Subcutaneous adipose tissue (tissue), 4 donors: Measurements from ENCODE around the gene EFCAB9. TPM values are rescaled to one million over a fixed set of nuclear protein-coding genes. Genes with fewer than 3 reads are reported as not detected.

Source experiments
- CTCF ChIP-seq: fragments of 450-650 bp; IDR thresholded peaks from one replicate; pipeline ENCODE4 v1.5.1; 2016; ENCODE audit warnings: low read depth, mild to moderate bottlenecking, control low read depth, antibody characterized with exemption, moderate library complexity
- total RNA-seq, 4 donors: library from RNA; depleted of rRNA; stranded (reverse); fragments of >200 nt; gene quantifications; one replicate each; pipeline ENCODE4 v1.1.0, GENCODE V29; 2016

Gene EFCAB9
- total RNA-seq, 4 donors from 2014 or later: not detected

DNA sequence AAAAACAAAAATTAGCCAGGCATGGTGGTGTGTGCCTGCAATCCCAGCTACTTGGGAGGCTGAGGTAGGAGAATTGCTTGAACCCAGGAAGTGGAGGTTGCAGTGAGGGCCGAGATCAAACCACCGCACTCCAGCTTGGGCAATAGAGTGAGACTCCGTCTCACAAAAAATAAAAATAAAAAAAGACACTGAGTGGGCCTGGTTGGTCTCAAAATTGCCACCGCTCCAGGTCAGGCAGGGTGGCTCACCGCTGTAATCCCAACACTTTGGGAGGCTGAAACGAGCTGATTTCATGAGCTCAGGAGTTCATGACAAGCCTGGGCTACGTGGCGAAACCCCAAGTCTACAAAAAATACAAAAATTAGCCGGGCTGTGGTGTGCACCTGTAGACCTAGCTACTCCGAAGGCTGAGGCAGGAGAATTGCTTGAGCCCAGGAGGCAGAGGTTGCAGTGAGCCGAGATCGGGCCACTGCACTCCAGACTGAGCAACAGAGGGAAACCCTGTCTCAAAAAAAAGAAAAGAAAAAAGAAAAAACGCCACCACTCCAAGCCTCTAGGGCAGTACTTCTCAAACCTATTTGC is 7.8 kb upstream of the EFCAB9 start:
- TF ChIP-seq CTCF: no peak

DNA sequence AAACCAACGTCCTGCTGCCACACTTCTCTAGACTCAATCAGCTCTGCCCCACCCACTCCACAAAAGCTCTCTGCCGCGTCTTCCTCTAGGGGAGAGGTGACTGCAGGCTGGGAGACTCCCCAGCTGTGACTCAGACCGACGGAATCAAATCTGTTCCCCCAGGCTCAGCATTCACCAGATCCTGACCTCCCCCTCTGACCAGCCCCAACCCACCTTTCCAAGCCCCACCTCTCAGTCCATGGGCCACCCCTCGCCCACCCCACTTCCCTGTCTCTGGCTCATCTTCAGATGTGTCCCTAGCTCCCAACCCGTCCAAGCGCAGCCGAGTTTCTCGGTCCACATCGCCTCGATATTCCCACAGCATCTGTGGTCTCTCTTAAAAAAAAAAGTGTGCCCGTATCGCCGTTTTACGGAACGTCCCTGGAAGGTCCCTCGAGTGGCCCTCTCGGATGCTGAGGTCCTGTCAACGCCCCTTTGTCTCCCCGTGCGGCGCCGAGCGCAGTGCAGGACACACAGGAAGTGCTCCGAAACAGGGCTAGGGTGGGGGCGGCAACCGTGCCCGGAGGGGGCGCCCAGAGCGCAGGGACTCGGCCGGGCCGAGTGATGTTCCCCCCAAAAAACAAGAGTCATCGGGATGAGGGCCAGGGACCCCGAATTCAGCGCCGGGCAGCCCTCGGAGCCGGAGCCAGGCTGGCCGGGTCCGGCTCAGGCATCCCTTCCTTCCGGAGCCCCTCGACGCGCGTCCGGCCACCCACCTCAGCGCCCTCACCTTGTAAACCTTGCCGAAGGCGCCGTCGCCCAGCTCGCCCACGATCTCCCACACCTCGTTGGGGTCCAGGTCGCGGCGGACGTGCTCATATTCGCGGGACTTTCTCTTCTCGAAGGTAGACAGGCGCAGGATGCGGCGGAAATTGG is 6.6 kb upstream of the EFCAB9 start:
- TF ChIP-seq CTCF: no peak

GRCh38 chr5:172188033-172188892 is 5.7 kb upstream of the EFCAB9 start, which contains the start of gene STK10:
Gene STK10 (minus strand): TSS chr5:172188224. CDS start chr5:172188042, 182 bp downstream.
- no peak for TF ChIP-seq CTCF

DNA sequence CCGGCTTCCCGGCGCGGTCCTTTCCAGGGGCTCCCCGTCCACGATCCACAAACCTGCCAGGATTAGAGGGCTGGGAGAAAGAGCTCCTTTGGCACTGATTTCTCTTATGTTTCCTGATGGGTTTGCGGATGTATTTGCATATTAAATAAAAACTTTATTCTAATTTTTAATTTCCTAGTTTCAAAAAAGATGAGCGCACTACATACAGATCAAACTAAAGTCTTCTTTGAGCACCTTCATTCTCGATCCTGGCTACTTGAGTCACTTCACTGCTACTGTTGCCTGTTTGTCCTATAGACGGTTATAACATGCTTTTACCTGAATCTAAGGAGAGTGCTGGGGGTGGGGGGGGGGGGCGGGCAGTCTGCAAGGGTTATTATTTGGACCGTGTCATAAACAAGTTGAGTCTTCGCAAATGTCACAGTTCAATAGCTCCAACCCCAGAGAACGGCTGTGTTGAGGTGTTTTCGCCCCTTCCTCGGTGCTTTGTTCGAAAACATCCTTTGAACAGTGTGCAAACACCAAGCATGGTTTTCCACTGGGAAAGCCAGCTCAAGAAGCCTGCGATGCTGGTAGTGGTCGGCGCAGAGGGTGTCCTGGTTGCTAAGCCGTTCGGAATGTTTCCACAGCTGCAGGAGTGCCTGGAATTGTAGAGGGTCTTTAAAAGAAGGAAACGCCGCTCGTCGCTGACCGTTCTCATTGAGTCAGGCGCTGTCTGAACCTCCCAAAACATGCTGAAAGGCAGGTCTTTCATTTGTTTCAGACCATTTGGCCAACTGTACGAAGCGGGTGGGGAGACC is 4.9 kb upstream of the EFCAB9 start:
- TF ChIP-seq CTCF: no peak

DNA sequence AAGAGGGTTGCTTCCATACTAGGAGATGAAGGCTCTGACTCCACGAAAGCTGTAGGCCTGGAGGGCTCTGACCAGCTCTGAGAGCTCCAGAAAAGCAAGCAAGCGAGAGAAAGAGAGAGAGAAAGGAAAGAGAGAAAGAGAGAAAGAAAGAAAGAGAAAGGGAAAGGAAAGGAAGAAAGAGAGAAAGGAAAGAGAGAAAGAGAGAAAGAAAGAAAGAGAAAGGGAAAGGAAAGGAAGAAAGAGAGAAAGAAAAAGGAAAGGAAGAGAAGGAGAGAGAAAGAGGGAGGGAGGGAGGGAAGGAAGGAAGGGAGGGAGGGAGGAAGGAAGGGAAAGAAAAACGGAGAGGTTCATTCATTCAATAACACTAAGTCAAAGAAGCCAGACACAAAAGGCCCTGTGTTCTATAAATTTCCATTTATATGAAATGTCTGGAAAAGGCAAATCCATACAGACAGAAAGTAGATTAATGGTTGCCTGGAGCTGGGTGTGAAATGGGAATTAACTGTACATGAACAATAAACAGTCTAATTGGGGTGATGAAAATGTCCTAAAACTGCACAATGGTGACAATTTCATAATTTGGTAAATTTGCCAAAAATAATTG is 4.2 kb upstream of the EFCAB9 start:
- no peak for TF ChIP-seq CTCF

GRCh38 chr5:172194985-172195774 is 1.2 kb downstream of the EFCAB9 start:
- TF ChIP-seq CTCF: no peak
